ENCODE measurements around the gene GALNT9. TPM values are rescaled to one million over a fixed set of nuclear protein-coding genes. Genes with fewer than 3 reads are reported as not detected.
"Not testable (repeated sequence)": the region's sequence is repeated elsewhere in the genome, so short reads cannot be mapped to it uniquely, and the experiment has no call there.

Gene GALNT9
- total RNA-seq, 6 experiments from 2014 or later = not detected

- DNase-seq (peak in 2 of 3 donors; percentile 19 to 30), ATAC-seq (no peak)
- intact Hi-C loops (cut with DNase I) = loop anchor here (10.0 kb wide), 2 partner anchors 62 to 252 kb away; no protein-coding TSS in a partner anchor
- Histone ChIP-seq H3K9me3 (no peaks in the 10 kb centered on the region), H3K4me1 (peaks cover 0 to 4% (median 0%) of the 10 kb centered on the region in 4 donors), H3K27me3 (no peaks in the 10 kb centered on the region), H3K27ac (no peak overlapping the region), H3K36me3 (peaks cover 0 to 6% (median 0%) of the 10 kb centered on the region in 4 donors), H3K4me3 (no peak overlapping the region)
- TF ChIP-seq, protein P1, sequence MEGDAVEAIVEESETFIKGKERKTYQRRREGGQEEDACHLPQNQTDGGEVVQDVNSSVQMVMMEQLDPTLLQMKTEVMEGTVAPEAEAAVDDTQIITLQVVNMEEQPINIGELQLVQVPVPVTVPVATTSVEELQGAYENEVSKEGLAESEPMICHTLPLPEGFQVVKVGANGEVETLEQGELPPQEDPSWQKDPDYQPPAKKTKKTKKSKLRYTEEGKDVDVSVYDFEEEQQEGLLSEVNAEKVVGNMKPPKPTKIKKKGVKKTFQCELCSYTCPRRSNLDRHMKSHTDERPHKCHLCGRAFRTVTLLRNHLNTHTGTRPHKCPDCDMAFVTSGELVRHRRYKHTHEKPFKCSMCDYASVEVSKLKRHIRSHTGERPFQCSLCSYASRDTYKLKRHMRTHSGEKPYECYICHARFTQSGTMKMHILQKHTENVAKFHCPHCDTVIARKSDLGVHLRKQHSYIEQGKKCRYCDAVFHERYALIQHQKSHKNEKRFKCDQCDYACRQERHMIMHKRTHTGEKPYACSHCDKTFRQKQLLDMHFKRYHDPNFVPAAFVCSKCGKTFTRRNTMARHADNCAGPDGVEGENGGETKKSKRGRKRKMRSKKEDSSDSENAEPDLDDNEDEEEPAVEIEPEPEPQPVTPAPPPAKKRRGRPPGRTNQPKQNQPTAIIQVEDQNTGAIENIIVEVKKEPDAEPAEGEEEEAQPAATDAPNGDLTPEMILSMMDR (IDR thresholded peaks at IDR 0.05) = no peak
- TF ChIP-seq POLR2A (IDR thresholded peaks at IDR 0.05) = no peak
- 57% methylated on average over 1 of the region's 9 CpGs for WGBS (ENCODE audit: insufficient coverage, low coverage, low lambda C conversion rate, missing lambda C conversion rate)
Observed at GRCh38 chr12:132152411-132152821, 177.0 kb downstream of the GALNT9 start.

GRCh38 chr12:132151766-132152410, 177.5 kb downstream of the GALNT9 start:
- intact Hi-C loops (cut with DNase I) = loop anchor here (10.0 kb wide), 2 partner anchors 63 to 253 kb away; no protein-coding TSS in a partner anchor
- Histone ChIP-seq H3K4me3 (no peak overlapping the region), H3K9me3 (no peaks in the 10 kb centered on the region), H3K36me3 (peaks cover 0 to 6% (median 0%) of the 10 kb centered on the region in 4 donors), H3K4me1 (peaks cover 0 to 4% (median 0%) of the 10 kb centered on the region in 4 donors), H3K27me3 (no peaks in the 10 kb centered on the region), H3K27ac (no peak overlapping the region)
- TF ChIP-seq POLR2A (IDR thresholded peaks at IDR 0.05) = no peak
- TF ChIP-seq, protein P1 (IDR thresholded peaks at IDR 0.05) = no peak
- peak in 2 of 3 donors; percentile 19 to 52 for DNase-seq
- WGBS (ENCODE audit: insufficient coverage, low coverage, low lambda C conversion rate, missing lambda C conversion rate) = 84% methylated on average over 5 of the region's 32 CpGs
- no peak for ATAC-seq

DNA sequence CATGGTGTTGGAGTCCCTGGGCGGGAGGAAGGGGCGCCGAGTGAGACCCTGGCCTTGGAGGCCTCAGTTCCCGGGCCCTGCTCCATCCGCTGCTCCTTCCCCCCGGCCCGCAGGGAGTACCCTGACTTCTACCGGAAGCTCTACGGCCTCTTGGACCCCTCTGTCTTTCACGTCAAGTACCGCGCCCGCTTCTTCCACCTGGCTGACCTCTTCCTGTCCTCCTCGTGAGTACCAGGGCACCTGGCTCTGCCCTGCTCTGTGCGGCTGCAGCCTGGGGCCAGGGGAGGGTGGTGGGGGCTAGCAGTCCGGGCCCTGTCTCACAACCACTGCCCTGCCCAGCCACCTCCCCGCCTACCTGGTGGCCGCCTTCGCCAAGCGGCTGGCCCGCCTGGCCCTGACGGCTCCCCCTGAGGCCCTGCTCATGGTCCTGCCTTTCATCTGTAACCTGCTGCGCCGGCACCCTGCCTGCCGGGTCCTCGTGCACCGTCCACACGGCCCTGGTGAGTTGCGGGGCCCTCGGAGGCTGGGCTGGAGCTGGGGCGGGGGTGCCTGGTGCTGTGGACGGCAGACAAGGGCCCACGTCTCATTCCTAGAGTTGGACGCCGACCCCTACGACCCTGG, 178.1 kb downstream of the GALNT9 start:
- no peak overlapping the region for H3K27ac ChIP-seq
- H3K4me1 ChIP-seq = peaks cover 0 to 4% (median 0%) of the 10 kb centered on the region in 4 donors
- intact Hi-C loops (cut with DNase I) = loop anchor here (10.0 kb wide), 2 partner anchors 64 to 254 kb away; no protein-coding TSS in a partner anchor
- H3K4me3 ChIP-seq = no peak overlapping the region
- H3K27me3 ChIP-seq = no peaks in the 10 kb centered on the region
- 98% methylated on average over 8 of the region's 36 CpGs for WGBS (ENCODE audit: insufficient coverage, low coverage, low lambda C conversion rate, missing lambda C conversion rate)
- no peaks in the 10 kb centered on the region for H3K9me3 ChIP-seq
- no peak for TF ChIP-seq POLR2A (IDR thresholded peaks at IDR 0.05)
- TF ChIP-seq, protein P1 (IDR thresholded peaks at IDR 0.05) = no peak
- ATAC-seq = no peak
- peak in 2 of 3 donors; percentile 18 to 53 for DNase-seq
- H3K36me3 ChIP-seq = peaks cover 0 to 6% (median 0%) of the 10 kb centered on the region in 4 donors

GRCh38 chr12:132150780-132151144, 178.6 kb downstream of the GALNT9 start:
- Histone ChIP-seq H3K9me3 (no peaks in the 10 kb centered on the region), H3K36me3 (peaks cover 0 to 6% (median 0%) of the 10 kb centered on the region in 4 donors), H3K27ac (no peak overlapping the region), H3K27me3 (no peaks in the 10 kb centered on the region), H3K4me3 (no peak overlapping the region), H3K4me1 (peaks cover 0 to 4% (median 0%) of the 10 kb centered on the region in 4 donors)
- DNase-seq (peak in 2 of 3 donors; percentile 16 to 40), ATAC-seq (no peak)
- intact Hi-C loops (cut with DNase I) = loop anchor here (10.0 kb wide), 2 partner anchors 64 to 254 kb away; no protein-coding TSS in a partner anchor
- WGBS (ENCODE audit: insufficient coverage, low coverage, low lambda C conversion rate, missing lambda C conversion rate) = 92% methylated on average over 2 of the region's 6 CpGs
- TF ChIP-seq, protein P1 (IDR thresholded peaks at IDR 0.05) = no peak
- TF ChIP-seq POLR2A (IDR thresholded peaks at IDR 0.05) = no peak

DNA sequence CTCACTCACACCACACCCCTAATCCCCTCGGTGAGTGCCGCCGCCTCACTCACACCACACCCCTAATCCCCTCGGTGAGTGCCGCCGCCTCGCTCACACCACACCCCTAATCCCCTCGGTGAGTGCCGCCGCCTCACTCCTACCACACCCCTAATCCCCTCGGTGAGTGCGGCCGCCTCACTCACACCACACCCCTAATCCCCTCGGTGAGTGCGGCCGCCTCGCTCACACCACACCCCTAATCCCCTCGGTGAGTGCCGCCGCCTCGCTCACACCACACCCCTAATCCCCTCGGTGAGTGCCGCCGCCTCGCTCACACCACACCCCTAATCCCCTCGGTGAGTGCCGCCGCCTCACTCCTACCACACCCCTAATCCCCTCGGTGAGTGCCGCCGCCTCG, 179.9 kb downstream of the GALNT9 start:
- H3K27me3 ChIP-seq; H3K36me3 ChIP-seq; ATAC-seq; intact Hi-C loops (cut with DNase I); H3K27ac ChIP-seq; H3K4me3 ChIP-seq; H3K9me3 ChIP-seq: not testable (repeated sequence)
- 90% methylated on average over 21 of the region's 32 CpGs for WGBS (ENCODE audit: insufficient coverage, low coverage, low lambda C conversion rate, missing lambda C conversion rate)
- peaks cover 0 to 11% (median 3%) of the 10 kb centered on the region in 4 donors for H3K4me1 ChIP-seq
- peak in 1 of 3 donors; percentile 42 for DNase-seq

Measured in right lobe of liver (tissue), 6 donors.